ENCODE measurements around the gene IQGAP3.

IQGAP3 gene

DNA sequence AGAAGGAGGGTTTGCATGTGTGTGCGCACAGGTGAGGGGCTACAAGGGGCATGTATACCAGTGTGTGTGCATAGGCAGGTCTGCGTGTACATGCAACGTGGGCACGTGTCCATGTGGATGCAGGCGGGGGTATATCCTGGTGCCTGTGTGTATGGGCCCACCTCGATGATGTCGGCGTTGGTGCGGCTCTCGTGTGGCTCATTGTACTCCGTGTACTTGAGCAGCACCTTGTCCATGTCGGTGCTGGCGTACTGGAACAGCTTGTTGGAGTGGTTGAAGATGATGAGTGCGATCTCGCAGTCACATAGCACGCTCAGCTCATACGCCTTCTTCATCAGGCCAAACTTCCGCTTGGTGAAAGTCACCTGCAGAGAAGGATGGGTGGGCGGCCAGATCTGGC lies 90.1 kb downstream of the IQGAP3 start:
- no peak overlapping the region for H3K4me3 ChIP-seq (replicated peaks; ENCODE audit: low read depth, low read length)
- no peak for DNase-seq (ENCODE audit: low read depth)
- TF ChIP-seq, protein P1, sequence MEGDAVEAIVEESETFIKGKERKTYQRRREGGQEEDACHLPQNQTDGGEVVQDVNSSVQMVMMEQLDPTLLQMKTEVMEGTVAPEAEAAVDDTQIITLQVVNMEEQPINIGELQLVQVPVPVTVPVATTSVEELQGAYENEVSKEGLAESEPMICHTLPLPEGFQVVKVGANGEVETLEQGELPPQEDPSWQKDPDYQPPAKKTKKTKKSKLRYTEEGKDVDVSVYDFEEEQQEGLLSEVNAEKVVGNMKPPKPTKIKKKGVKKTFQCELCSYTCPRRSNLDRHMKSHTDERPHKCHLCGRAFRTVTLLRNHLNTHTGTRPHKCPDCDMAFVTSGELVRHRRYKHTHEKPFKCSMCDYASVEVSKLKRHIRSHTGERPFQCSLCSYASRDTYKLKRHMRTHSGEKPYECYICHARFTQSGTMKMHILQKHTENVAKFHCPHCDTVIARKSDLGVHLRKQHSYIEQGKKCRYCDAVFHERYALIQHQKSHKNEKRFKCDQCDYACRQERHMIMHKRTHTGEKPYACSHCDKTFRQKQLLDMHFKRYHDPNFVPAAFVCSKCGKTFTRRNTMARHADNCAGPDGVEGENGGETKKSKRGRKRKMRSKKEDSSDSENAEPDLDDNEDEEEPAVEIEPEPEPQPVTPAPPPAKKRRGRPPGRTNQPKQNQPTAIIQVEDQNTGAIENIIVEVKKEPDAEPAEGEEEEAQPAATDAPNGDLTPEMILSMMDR (IDR thresholded peaks at IDR 0.05; ENCODE audit: low read length, missing control alignments): no peak

DNA sequence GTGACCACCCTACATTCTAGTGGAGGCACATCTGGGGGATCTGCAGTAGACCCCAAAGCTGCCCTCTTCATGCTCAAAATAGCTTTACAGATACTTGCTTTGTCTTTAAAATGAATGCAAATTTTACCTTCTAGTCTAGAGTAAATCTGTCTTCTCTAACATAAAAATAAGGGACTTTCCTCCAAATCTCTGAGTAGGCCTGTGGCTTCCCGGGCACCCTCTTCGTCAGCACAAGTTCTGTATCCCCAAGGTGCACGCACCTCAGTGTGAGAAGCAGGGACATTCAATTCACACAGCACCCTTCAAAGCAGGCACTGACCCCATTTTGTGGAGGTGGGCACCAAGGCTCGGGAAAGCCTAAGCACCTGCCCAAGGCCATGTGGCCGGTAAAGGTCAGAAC lies 90.8 kb downstream of the IQGAP3 start:
- DNase-seq (ENCODE audit: low read depth): no peak
- TF ChIP-seq, protein P1 (IDR thresholded peaks at IDR 0.05; ENCODE audit: low read length, missing control alignments): no peak
- H3K4me3 ChIP-seq (replicated peaks; ENCODE audit: low read depth, low read length): no peak overlapping the region

DNA sequence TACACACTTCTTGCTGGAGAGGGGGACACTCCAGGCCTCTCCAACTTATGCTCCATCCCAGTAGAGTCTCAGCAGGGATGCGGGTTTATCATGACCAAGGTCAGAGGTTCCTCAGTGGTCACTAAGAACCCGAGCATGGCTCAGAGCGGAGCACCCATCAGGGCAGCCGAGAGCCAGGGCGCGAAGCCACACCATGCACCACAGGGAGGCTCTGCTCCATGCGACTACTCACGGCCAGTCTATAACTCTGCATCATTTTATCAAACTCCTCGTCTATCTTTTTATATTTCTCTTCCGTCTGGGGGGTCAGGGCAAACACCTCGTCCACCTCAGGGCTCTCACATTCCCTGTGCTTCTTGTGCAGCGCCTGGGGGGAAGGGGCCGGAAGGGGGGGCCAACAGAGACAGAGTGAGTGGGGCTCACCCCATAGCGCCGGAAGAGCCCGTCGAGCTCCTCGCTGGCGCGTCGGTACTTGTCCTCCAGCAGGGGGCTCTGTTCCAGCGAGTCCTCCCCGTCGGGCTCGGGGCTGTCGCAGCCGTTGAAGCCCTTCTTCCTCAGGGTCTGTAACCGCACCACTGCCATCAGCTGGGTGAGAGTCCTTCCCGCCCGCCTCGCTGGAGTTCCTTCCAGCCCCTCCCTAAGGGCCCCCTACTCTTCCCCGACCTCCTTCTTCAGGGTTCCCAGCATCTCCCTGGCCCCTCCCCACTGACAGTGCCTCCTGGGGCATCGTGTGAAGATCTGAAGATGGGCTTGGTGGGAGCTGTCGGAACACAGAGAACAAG lies 91.8 kb downstream of the IQGAP3 start:
- no peak for DNase-seq (ENCODE audit: low read depth)
- no peak overlapping the region for H3K4me3 ChIP-seq (replicated peaks; ENCODE audit: low read depth, low read length)
- TF ChIP-seq, protein P1 (IDR thresholded peaks at IDR 0.05; ENCODE audit: low read length, missing control alignments): peak; percentile 66

DNA sequence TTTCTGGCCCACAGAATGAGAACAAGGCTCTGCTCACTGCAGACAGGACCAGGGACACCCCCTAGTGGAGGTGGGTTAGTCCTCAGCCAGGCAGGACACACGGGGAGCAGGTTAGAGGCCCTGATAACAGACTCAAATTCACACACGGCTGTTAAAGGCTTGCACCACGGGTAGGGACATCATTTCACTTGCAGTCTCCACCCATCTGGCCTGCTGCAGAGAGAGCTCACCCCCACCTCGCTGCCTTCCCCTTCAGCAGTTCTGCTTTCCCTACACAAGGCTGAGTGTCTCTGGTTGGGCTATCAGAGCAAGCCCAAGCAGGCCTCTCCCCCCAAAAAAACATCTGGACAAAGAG lies 92.4 kb downstream of the IQGAP3 start:
- DNase-seq (ENCODE audit: low read depth): no peak
- H3K4me3 ChIP-seq (replicated peaks; ENCODE audit: low read depth, low read length): no peak overlapping the region
- TF ChIP-seq, protein P1 (IDR thresholded peaks at IDR 0.05; ENCODE audit: low read length, missing control alignments): peak; percentile 12

DNA sequence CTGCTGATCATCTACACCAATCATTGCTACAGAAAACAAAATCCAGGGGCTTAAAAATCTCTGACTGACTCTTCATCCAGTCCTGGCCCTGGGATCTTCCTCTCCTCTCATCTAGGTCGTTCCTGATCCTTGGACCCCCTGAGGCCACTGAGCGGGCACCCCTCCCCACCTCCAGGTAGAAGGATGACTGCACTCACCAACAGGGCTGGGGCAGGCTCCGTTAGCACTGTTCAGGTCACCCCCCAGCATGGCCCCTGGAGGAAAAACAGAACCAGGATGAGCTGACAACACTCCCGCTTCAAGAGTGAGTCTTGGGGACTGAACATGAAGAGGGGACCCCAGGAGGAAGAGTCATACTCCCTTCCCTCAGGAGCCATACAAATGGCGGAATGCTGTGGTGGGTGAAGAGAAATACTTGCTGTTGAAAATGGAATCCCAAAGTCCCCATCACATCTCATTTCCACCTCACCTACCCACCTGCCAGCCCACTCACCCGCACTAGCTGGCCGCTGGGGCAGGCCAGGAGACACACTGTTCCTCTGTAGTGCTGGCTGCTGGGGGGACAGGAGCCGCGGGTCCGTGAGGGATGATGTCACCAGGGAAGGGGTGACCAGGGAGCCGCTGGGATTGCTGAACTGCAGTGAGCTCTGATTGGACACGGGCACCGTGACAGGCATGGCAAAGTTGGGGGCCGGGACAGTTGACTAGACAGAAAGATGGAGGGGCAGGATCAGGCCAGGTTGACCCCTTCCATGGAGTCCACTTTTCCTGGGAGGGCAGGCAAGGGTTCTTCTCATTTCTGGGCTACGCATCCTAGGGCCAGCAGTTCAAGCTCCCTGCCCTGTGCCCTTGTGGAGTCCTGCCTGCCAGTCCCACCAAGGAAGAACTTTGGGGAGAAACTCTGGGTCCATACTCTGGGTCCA lies 93.0 kb downstream of the IQGAP3 start:
- DNase-seq (ENCODE audit: low read depth): no peak
- no peak overlapping the region for H3K4me3 ChIP-seq (replicated peaks; ENCODE audit: low read depth, low read length)
- TF ChIP-seq, protein P1 (IDR thresholded peaks at IDR 0.05; ENCODE audit: low read length, missing control alignments): no peak

DNA sequence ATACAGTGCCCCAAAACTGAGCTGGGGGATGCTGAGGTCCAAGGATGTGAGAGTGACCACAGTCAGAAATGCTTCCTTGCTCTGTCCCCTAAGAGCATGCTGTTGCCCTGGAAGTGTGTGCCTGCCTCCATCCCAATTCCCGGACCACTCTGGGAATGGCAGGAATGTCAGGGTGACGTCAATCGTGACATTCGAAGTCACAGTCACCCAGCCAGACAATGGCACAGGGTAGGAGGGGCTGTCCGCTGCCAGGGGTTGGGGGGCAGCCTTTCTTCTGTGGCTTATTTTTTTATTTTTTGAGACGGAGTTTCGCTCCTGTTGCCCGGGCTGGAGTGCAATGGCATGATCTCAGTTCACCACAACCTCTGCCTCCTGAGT lies 94.1 kb downstream of the IQGAP3 start:
- TF ChIP-seq, protein P1 (IDR thresholded peaks at IDR 0.05; ENCODE audit: low read length, missing control alignments): no peak
- no peak overlapping the region for H3K4me3 ChIP-seq (replicated peaks; ENCODE audit: low read depth, low read length)
- DNase-seq (ENCODE audit: low read depth): no peak
